ENCODE measurements around the gene OR8B8. TPM values are rescaled to one million over a fixed set of nuclear protein-coding genes. Genes with fewer than 3 reads are reported as not detected.

The OR8B8 gene
- total RNA-seq, 2 experiments from 2014 or later: not detected

GRCh38 chr11:124394408-124394807 lies 51.1 kb downstream of the OR8B8 start:
- no peak for ATAC-seq
- Mint-ChIP-seq H3K9me3 (ENCODE audit: low read depth) (no peaks in the 10 kb centered on the region), H3K27me3 (peaks cover 9% of the 10 kb centered on the region), H3K36me3 (ENCODE audit: low read depth) (no peaks in the 10 kb centered on the region), H3K27ac (no peak overlapping the region), H3K4me1 (no peaks in the 10 kb centered on the region), H3K4me3 (no peak overlapping the region)
- peak; percentile 4 for DNase-seq
- ChIA-PET CTCF (no interaction called here), POLR2A (no interaction called here)
- intact Hi-C loops (cut with DNase I, micrococcal nuclease): no loop called here

Other genes with a start within 250 kb of the OR8B8 start
- not detected for gene OR8G1, start 204.6 kb downstream of the OR8B8 start, total RNA-seq
- not detected for gene OR8G5, start 189.3 kb downstream of the OR8B8 start, total RNA-seq
- not detected for gene OR8D1, start 131.7 kb downstream of the OR8B8 start, total RNA-seq
- not detected for gene OR8D2, start 125.5 kb downstream of the OR8B8 start, total RNA-seq
- not detected for gene OR8B2, start 61.2 kb downstream of the OR8B8 start, total RNA-seq
- gene OR8B3, start 46.7 kb downstream of the OR8B8 start, total RNA-seq: not detected
- gene OR8B4, start 20.8 kb downstream of the OR8B8 start, total RNA-seq: not detected
- gene OR8B12, start 98.0 kb upstream of the OR8B8 start, total RNA-seq: not detected
- gene OR8A1, start 124.3 kb upstream of the OR8B8 start, total RNA-seq: not detected
- gene PANX3, start 165.7 kb upstream of the OR8B8 start, total RNA-seq: not detected
- 10 to 100 TPM; 29.6 to 40.6 TPM for gene TBRG1, start 177.2 kb upstream of the OR8B8 start, total RNA-seq
- gene SIAE, start 228.0 kb upstream of the OR8B8 start, total RNA-seq: 10 to 100 TPM in 1 of 2 experiments, 1 to 10 TPM in 1; 9.4 to 12.2 TPM
- gene SPA17, start 228.2 kb upstream of the OR8B8 start, total RNA-seq: 1 to 10 TPM; 3.9 to 4.7 TPM